Mesendoderm (in vitro differentiated cells): ENCODE measurements around the gene UQCC2.

Experiments
- DNase-seq: peaks from one replicate; pipeline ENCODE4 v3.0.0; 2013
- H2AK5ac ChIP-seq: 2 replicates; pipeline ENCODE4 v1.6.1; 2013; ENCODE audit warnings: low read length, inconsistent platforms
- H2BK120ac ChIP-seq: 2 replicates; pipeline ENCODE4 v1.6.1; 2013; ENCODE audit warnings: low read depth, mild to moderate bottlenecking, low read length, moderate library complexity, mixed read lengths
- H2BK15ac ChIP-seq: replicated peaks from 2 replicates; pipeline ENCODE4 v1.6.1; 2013; ENCODE audit warnings: low read depth, mild to moderate bottlenecking, moderate library complexity
- H2BK5ac ChIP-seq: 2 replicates; pipeline ENCODE4 v1.6.1; 2013; ENCODE audit warnings: low read length, inconsistent platforms
- H3K18ac ChIP-seq: 2 replicates; pipeline ENCODE4 v1.6.1; 2013; ENCODE audit warnings: mild to moderate bottlenecking, low read length, mixed read lengths
- H3K23ac ChIP-seq: one replicate; pipeline ENCODE4 v1.6.1; 2013; ENCODE audit warnings: low read length
- H3K27ac ChIP-seq: 2 replicates; pipeline ENCODE4 v1.5.1; 2013; ENCODE audit warnings: low read depth, mild to moderate bottlenecking, inconsistent platforms, low read length, moderate library complexity
- H3K27me3 ChIP-seq: 2 replicates; pipeline ENCODE4 v1.6.1; 2013; ENCODE audit warnings: low read length, control low read depth, mild to moderate bottlenecking, inconsistent platforms; ENCODE audit not compliant: insufficient read depth, poor library complexity
- H3K36me3 ChIP-seq: 2 replicates; pipeline ENCODE4 v1.6.1; 2013; ENCODE audit warnings: low read length, inconsistent platforms; ENCODE audit not compliant: control insufficient read depth, insufficient read depth
- H3K4ac ChIP-seq: one replicate; pipeline ENCODE4 v1.6.1; 2013; ENCODE audit warnings: low read depth, mild to moderate bottlenecking, low read length, moderate library complexity
- H3K4me1 ChIP-seq: 2 replicates; pipeline ENCODE4 v1.6.1; 2013; ENCODE audit warnings: low read depth, low read length, inconsistent platforms; ENCODE audit not compliant: control insufficient read depth
- H3K4me2 ChIP-seq: 2 replicates; pipeline ENCODE4 v1.6.1; 2013; ENCODE audit warnings: low read length
- H3K4me3 ChIP-seq: 2 replicates; pipeline ENCODE4 v1.5.1; 2013; ENCODE audit warnings: mild to moderate bottlenecking, low read length
- H3K56ac ChIP-seq: one replicate; pipeline ENCODE4 v1.6.1; 2013; ENCODE audit warnings: low read length
- H3K79me1 ChIP-seq: 2 replicates; pipeline ENCODE4 v1.6.1; 2013; ENCODE audit warnings: low read length, inconsistent platforms
- H3K79me2 ChIP-seq: 2 replicates; pipeline ENCODE4 v1.6.1; 2013; ENCODE audit warnings: mild to moderate bottlenecking, low read length; ENCODE audit not compliant: control insufficient read depth, insufficient read depth
- H3K9ac ChIP-seq: 2 replicates; pipeline ENCODE4 v1.6.1; 2013; ENCODE audit warnings: low read length, inconsistent platforms
- H4K5ac ChIP-seq: one replicate; pipeline ENCODE4 v1.6.1; 2013; ENCODE audit warnings: low read length
- H4K8ac ChIP-seq: one replicate; pipeline ENCODE4 v1.6.1; 2013; ENCODE audit warnings: low read depth, mild to moderate bottlenecking, control low read depth, low read length, moderate library complexity
- WGBS: extraction: QIAGEN DNeasy Blood & Tissue Kit; methylation state at CpG from one replicate; pipeline ENCODE4 v1.1.7; 2013; ENCODE audit warnings: low lambda C conversion rate, missing lambda C conversion rate; ENCODE audit not compliant: insufficient coverage; ENCODE audit errors: extremely low coverage; 5-methylcytosine and 5-hydroxymethylcytosine counted together

The UQCC2 gene

DNA sequence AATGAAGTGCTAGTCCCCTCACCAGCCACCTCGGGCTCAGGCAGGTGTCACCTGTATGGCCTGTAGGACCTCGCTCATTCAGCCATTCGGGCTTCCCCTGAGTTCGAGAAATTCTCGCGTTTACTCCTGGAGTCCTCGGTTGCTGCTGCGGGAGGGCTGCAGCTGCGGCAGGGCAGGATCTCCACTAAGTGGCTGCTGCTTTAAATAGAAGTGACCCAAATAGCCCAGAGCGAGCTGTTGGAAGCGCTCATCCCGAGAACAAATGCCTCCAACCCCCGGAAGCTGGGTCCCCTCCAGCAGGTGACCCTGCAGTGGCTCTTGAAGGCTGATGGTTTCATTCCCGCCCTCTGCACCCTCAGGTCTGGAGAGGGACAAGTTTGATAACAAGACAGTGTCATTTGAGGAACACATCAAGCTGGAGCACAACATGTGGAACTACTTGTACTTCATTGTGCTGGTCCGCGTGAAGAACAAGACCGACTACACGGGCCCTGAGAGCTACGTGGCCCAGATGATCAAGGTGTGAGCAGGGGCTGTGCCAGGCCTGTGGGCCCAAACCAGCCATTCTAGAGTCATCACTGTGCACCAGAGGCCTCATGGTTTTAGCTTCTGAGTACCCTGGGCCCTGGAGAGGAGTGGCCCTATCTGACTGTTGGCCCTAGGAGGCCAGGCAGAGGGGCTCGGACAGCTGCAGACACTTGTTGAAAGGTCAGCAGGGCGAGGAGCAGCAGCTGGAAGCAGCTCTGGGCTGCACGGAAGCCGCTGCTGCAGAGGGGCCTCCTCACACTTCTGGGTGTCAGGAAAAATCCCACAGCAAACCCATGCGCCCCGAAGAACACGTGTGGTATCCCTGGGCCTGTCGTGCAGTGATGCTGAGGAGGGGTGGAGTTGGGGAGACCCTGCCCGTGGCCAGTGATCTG lies 18.1 kb downstream of the UQCC2 start:
- no peak overlapping the region for H3K18ac ChIP-seq
- H3K56ac ChIP-seq: no peak overlapping the region
- H3K27me3 ChIP-seq: no peaks in the 10 kb centered on the region
- DNase-seq: no peak
- H3K4me2 ChIP-seq: no peak overlapping the region
- no peak overlapping the region for H3K4ac ChIP-seq
- WGBS: no CpG with 5 or more reads among the region's 28 CpGs
- no peak overlapping the region for H2BK5ac ChIP-seq
- H2BK15ac ChIP-seq: no peak overlapping the region
- H3K36me3 ChIP-seq: peaks cover 7% of the 10 kb centered on the region
- no peak overlapping the region for H3K4me3 ChIP-seq
- no peak overlapping the region for H2AK5ac ChIP-seq
- peaks cover 4% of the 10 kb centered on the region for H3K4me1 ChIP-seq
- H3K23ac ChIP-seq: no peak overlapping the region
- H3K27ac ChIP-seq: no peak overlapping the region
- H3K79me1 ChIP-seq: no peaks in the 10 kb centered on the region
- no peak overlapping the region for H4K8ac ChIP-seq
- H3K79me2 ChIP-seq: no peaks in the 10 kb centered on the region
- H3K9ac ChIP-seq: no peak overlapping the region
- no peak overlapping the region for H4K5ac ChIP-seq
- H2BK120ac ChIP-seq: no peak overlapping the region

GRCh38 chr6:33692760-33693158 lies 18.7 kb downstream of the UQCC2 start:
- WGBS: no CpG with 5 or more reads among the region's 10 CpGs
- no peak overlapping the region for H3K23ac ChIP-seq
- H3K9ac ChIP-seq: no peak overlapping the region
- no peak overlapping the region for H2BK5ac ChIP-seq
- no peak for DNase-seq
- H3K79me1 ChIP-seq: no peaks in the 10 kb centered on the region
- no peak overlapping the region for H3K4me2 ChIP-seq
- no peak overlapping the region for H4K5ac ChIP-seq
- H2AK5ac ChIP-seq: no peak overlapping the region
- H3K36me3 ChIP-seq: peaks cover 6% of the 10 kb centered on the region
- H3K79me2 ChIP-seq: no peaks in the 10 kb centered on the region
- peaks cover 4% of the 10 kb centered on the region for H3K4me1 ChIP-seq
- H4K8ac ChIP-seq: no peak overlapping the region
- no peak overlapping the region for H3K4ac ChIP-seq
- no peak overlapping the region for H3K27ac ChIP-seq
- H2BK15ac ChIP-seq: no peak overlapping the region
- H3K27me3 ChIP-seq: no peaks in the 10 kb centered on the region
- H2BK120ac ChIP-seq: no peak overlapping the region
- H3K56ac ChIP-seq: no peak overlapping the region
- no peak overlapping the region for H3K4me3 ChIP-seq
- H3K18ac ChIP-seq: no peak overlapping the region

DNA sequence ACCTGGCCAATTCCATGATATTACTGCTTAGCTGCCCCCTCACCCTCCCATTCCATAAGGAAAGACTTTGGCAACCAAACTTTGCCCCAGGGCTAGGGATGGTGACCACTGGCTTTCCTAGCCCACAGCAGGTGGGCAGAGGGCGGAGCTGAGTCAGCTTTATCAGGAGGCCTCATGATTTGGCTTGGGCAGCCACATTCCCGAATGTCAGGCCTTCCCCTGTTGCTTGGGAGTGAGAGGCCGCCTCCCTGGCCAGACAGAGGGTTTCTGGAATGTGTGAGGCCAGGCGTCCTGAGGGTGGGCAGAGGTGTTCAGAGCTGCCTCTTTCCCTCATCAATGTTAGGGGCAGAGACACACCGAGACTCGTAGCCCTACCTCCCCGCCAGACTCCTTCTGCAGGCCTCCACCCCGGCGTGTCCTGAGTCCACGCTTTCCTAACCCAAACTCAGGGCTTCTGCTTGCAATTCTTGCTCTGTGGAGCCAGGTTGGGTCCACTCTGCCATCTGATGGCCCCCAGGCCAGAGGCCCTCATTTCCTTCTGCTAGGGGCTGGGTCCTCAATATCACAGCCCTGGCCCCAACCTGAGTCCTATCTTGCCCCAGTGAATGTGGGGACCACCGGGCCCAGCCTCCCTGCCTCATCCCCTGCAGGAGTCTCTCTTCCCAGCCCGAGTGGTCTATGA lies 19.3 kb downstream of the UQCC2 start:
- H2BK15ac ChIP-seq: no peak overlapping the region
- H3K4me2 ChIP-seq: no peak overlapping the region
- H3K4me3 ChIP-seq: no peak overlapping the region
- no peak overlapping the region for H2BK5ac ChIP-seq
- no peak overlapping the region for H2AK5ac ChIP-seq
- DNase-seq: peak; percentile 84
- H3K23ac ChIP-seq: no peak overlapping the region
- WGBS: no CpG with 5 or more reads among the region's 12 CpGs
- peaks cover 1% of the 10 kb centered on the region for H3K4me1 ChIP-seq
- H3K27me3 ChIP-seq: no peaks in the 10 kb centered on the region
- H4K8ac ChIP-seq: no peak overlapping the region
- no peak overlapping the region for H3K9ac ChIP-seq
- no peak overlapping the region for H2BK120ac ChIP-seq
- H3K18ac ChIP-seq: no peak overlapping the region
- H3K4ac ChIP-seq: no peak overlapping the region
- no peaks in the 10 kb centered on the region for H3K79me1 ChIP-seq
- H3K56ac ChIP-seq: no peak overlapping the region
- H3K27ac ChIP-seq: no peak overlapping the region
- peaks cover 2% of the 10 kb centered on the region for H3K36me3 ChIP-seq
- no peaks in the 10 kb centered on the region for H3K79me2 ChIP-seq
- no peak overlapping the region for H4K5ac ChIP-seq

DNA sequence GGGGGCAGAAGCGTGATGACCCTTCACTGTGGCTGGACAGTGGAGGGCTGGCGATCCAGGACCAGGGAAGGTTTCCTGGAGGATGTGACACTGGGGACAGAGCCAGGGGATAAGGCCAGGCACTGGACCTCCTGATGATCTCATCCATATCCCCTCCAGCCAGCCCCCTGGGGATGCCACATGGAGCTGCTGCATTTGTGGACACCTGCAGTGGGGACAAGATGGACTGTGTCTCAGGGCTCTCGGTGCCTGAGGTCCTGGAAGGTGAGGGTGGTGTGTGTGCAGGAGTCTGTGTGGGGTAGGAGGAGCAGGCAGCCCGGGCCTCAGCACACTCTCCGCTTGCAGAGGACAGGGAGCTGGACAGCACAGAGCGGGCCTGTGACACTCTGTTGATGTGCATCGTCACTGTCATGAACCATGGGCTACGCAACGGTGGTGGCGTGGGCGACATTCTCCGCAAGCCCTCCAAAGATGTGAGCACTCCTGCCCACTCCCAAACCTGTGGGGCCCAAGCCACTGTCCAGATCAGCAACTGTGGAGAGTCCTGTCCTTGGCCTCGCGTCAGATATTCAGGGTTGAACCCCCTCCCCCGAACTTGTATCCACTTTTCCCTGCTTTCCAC lies 19.9 kb downstream of the UQCC2 start:
- Histone ChIP-seq H4K5ac (no peak overlapping the region), H3K56ac (no peak overlapping the region), H3K4me3 (no peak overlapping the region), H2BK5ac (no peak overlapping the region), H3K27ac (no peak overlapping the region), H3K18ac (no peak overlapping the region), H4K8ac (no peak overlapping the region), H3K79me1 (no peaks in the 10 kb centered on the region), H2BK120ac (no peak overlapping the region), H3K23ac (no peak overlapping the region), H3K27me3 (no peaks in the 10 kb centered on the region), H2BK15ac (no peak overlapping the region), H3K4me1 (peaks cover 1% of the 10 kb centered on the region), H3K9ac (no peak overlapping the region), H3K4ac (no peak overlapping the region), H3K79me2 (no peaks in the 10 kb centered on the region), H3K36me3 (peaks cover 2% of the 10 kb centered on the region), H3K4me2 (no peak overlapping the region), H2AK5ac (no peak overlapping the region)
- no CpG with 5 or more reads among the region's 15 CpGs for WGBS
- no peak for DNase-seq

DNA sequence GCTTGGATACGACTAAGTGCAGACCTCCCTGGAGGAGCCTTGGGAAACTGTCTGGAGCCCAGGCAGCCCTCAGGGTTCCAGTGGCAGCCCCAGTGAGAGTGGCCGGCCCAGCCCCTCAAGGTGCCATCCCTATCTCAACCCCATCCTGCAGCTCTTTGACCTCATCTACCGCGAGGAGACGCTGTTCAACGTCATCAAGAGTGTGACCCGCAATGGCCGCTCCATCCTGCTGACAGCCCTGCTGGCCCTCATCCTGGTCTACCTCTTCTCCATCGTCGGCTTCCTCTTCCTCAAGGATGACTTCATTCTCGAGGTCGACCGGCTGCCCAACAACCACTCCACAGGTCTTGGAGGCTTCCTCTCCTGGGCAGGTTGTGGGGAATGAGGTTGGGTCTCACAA lies 20.7 kb downstream of the UQCC2 start:
- no CpG with 5 or more reads among the region's 13 CpGs for WGBS
- Histone ChIP-seq H3K9ac (no peak overlapping the region), H3K36me3 (no peaks in the 10 kb centered on the region), H2BK5ac (no peak overlapping the region), H3K18ac (no peak overlapping the region), H3K79me1 (no peaks in the 10 kb centered on the region), H2BK15ac (no peak overlapping the region), H3K27ac (no peak overlapping the region), H3K4me3 (no peak overlapping the region), H2BK120ac (no peak overlapping the region), H3K79me2 (no peaks in the 10 kb centered on the region), H3K4me1 (peaks cover 1% of the 10 kb centered on the region), H3K56ac (no peak overlapping the region), H3K27me3 (no peaks in the 10 kb centered on the region), H3K23ac (no peak overlapping the region), H4K5ac (no peak overlapping the region), H3K4ac (no peak overlapping the region), H3K4me2 (no peak overlapping the region), H4K8ac (no peak overlapping the region), H2AK5ac (no peak overlapping the region)
- DNase-seq: no peak
